ENCODE measurements around the gene PTGES2. TPM values are rescaled to one million over a fixed set of nuclear protein-coding genes. Genes with fewer than 3 reads are reported as not detected.
A peak's percentile ranks its signal among the peaks of the same experiment; 100 is the strongest.

PTGES2 gene
- total RNA-seq, 1 donor from 2014 or later = 44.1 TPM

DNA sequence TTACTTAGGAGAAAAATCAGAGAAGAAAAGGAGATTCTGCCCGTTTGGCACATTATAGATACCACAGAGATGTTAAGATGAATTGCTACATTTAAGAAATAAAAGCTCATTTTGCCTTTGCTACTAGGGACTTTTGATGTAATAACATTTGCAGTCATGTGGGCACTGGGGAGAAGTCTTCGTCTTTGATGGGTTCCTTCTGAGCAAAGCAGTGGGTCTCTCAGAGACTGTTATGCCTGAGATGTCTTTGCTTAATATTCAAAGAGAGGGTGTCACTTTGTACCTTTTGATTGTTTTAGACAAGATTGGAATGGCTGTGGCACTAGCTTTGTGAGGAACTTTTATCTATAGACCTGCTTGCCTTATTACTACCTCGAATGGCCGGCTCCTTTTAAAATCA lies 34.5 kb downstream of the PTGES2 start:
- peaks cover 22% of the 10 kb centered on the region for H3K4me1 Mint-ChIP-seq (ENCODE audit: low read depth, unreplicated experiment)
- H4K20me1 ChIP-seq (ENCODE audit: insufficient read depth, low read length) = peaks cover 12% of the 10 kb centered on the region
- no peaks in the 10 kb centered on the region for H3K9me3 ChIP-seq (ENCODE audit: insufficient read depth, low read depth, low read length)
- H3K27ac ChIP-seq (ENCODE audit: low read depth, low read length) = peak overlapping the region; percentile 88
- H3K4me2 ChIP-seq (ENCODE audit: low read length) = peak overlapping the region; percentile 79
- peak overlapping the region; percentile 76 for H3K9ac ChIP-seq (ENCODE audit: low read length)
- H3K27ac Mint-ChIP-seq (ENCODE audit: unreplicated experiment) = peak overlapping the region; percentile 98
- peaks cover 86% of the 10 kb centered on the region for H3K79me2 ChIP-seq (ENCODE audit: insufficient read depth, low read length)
- peaks cover 54% of the 10 kb centered on the region for H3K4me1 ChIP-seq (ENCODE audit: insufficient read depth, low read length)
- DNase-seq (ENCODE audit: low read depth) (no peak), FAIRE-seq (no peak)
- H3K4me3 Mint-ChIP-seq (ENCODE audit: unreplicated experiment) = no peak overlapping the region
- H2AFZ ChIP-seq (ENCODE audit: low read depth, low read length) = no peak overlapping the region
- H3K36me3 ChIP-seq (ENCODE audit: insufficient read depth, low read length) = no peaks in the 10 kb centered on the region
- H3K36me3 Mint-ChIP-seq (ENCODE audit: low read depth, unreplicated experiment) = peaks cover 2% of the 10 kb centered on the region
- no peaks in the 10 kb centered on the region for H3K9me3 Mint-ChIP-seq (ENCODE audit: unreplicated experiment)
- TF ChIP-seq EZH2 (IDR thresholded peaks at IDR 0.05; ENCODE audit: insufficient read depth, low read length) = no peak
- no peaks in the 10 kb centered on the region for H3K27me3 Mint-ChIP-seq (ENCODE audit: low read depth, unreplicated experiment)
- H3K27me3 ChIP-seq (ENCODE audit: insufficient read depth, low read length) = no peaks in the 10 kb centered on the region
- H3K4me3 ChIP-seq (ENCODE audit: insufficient read depth, low read depth, low read length) = peak overlapping the region; percentile 56

DNA sequence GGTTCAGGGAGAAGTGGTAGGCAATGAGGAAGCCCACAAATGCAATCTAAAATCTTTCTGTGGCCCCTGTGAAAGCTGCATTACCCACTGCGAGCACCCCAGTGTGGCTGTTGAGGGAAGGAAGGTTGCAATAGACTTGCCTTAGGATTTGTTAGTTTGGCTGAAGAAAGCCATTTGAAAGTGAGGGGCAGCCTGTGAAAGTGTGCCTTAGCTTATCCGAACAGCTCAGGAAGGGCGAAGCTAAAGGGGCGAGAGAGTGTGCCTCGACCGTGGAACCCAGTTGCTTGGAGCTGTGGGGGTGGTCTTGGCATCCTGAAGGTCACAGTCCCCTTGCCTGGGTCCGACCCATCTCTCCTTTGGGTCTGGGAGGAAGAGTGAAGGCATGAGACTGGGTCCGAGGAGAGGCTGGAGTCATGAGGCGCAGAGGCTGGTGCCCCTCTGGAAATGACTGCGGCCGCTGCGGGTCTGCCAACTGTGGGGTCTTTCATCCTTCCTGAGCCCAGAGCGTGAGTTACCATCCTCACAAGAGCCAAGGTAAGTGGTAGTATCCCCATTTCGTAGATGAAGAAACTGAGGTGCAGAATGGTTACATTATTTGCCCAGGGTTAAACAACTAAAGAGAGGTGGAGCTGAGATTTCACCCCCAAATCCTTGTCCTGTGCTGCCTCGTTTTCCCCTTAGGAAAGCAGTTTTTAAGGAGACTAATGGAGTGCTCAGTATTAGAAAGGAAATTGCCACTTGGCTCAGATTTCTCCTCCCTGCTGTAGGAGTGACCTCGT lies 35.1 kb downstream of the PTGES2 start:
- Histone ChIP-seq H3K9me3 (ENCODE audit: insufficient read depth, low read depth, low read length) (no peaks in the 10 kb centered on the region), H4K20me1 (ENCODE audit: insufficient read depth, low read length) (peaks cover 18% of the 10 kb centered on the region), H3K4me2 (ENCODE audit: low read length) (peak overlapping the region; percentile 79), H3K27me3 (ENCODE audit: insufficient read depth, low read length) (no peaks in the 10 kb centered on the region), H3K4me1 (ENCODE audit: insufficient read depth, low read length) (peaks cover 48% of the 10 kb centered on the region), H3K27ac (ENCODE audit: low read depth, low read length) (peak overlapping the region; percentile 88), H3K4me3 (ENCODE audit: insufficient read depth, low read depth, low read length) (peak overlapping the region; percentile 56), H3K36me3 (ENCODE audit: insufficient read depth, low read length) (no peaks in the 10 kb centered on the region), H2AFZ (ENCODE audit: low read depth, low read length) (no peak overlapping the region), H3K79me2 (ENCODE audit: insufficient read depth, low read length) (peaks cover 87% of the 10 kb centered on the region), H3K9ac (ENCODE audit: low read length) (peak overlapping the region; percentile 76)
- Mint-ChIP-seq H3K4me1 (ENCODE audit: low read depth, unreplicated experiment) (peaks cover 19% of the 10 kb centered on the region), H3K9me3 (ENCODE audit: unreplicated experiment) (no peaks in the 10 kb centered on the region), H3K4me3 (ENCODE audit: unreplicated experiment) (no peak overlapping the region), H3K27ac (ENCODE audit: unreplicated experiment) (peak overlapping the region; percentile 83), H3K27me3 (ENCODE audit: low read depth, unreplicated experiment) (no peaks in the 10 kb centered on the region), H3K36me3 (ENCODE audit: low read depth, unreplicated experiment) (peaks cover 2% of the 10 kb centered on the region)
- TF ChIP-seq EZH2 (IDR thresholded peaks at IDR 0.05; ENCODE audit: insufficient read depth, low read length) = no peak
- TF ChIP-seq, protein P1, sequence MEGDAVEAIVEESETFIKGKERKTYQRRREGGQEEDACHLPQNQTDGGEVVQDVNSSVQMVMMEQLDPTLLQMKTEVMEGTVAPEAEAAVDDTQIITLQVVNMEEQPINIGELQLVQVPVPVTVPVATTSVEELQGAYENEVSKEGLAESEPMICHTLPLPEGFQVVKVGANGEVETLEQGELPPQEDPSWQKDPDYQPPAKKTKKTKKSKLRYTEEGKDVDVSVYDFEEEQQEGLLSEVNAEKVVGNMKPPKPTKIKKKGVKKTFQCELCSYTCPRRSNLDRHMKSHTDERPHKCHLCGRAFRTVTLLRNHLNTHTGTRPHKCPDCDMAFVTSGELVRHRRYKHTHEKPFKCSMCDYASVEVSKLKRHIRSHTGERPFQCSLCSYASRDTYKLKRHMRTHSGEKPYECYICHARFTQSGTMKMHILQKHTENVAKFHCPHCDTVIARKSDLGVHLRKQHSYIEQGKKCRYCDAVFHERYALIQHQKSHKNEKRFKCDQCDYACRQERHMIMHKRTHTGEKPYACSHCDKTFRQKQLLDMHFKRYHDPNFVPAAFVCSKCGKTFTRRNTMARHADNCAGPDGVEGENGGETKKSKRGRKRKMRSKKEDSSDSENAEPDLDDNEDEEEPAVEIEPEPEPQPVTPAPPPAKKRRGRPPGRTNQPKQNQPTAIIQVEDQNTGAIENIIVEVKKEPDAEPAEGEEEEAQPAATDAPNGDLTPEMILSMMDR (IDR thresholded peaks at IDR 0.05; ENCODE audit: insufficient read depth, low read depth, low read length) = no peak
- no peak for DNase-seq (ENCODE audit: low read depth)
- no peak for FAIRE-seq

DNA sequence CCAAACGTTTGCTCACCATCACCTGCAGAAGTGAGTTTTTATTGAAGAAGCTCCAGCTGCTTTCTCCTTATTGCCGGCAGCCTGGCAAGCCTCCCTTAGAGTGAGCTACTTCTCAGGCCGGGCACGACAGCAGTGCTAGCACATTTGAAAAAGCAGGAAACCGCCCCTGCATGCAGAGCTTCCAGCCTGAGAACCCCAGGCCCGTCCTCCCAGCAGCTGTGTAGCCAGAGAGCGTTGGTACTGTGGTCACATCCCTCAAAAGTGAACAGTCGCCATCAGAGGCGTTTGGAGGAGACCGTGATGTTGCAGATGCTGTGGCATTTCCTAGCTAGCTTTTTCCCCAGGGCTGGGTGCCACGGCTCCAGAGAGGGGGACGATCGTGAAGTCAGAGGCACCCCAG lies 36.0 kb downstream of the PTGES2 start:
- H2AFZ ChIP-seq (ENCODE audit: low read depth, low read length) = peak overlapping the region; percentile 19
- Mint-ChIP-seq H3K27me3 (ENCODE audit: low read depth, unreplicated experiment) (no peaks in the 10 kb centered on the region), H3K27ac (ENCODE audit: unreplicated experiment) (peak overlapping the region; percentile 83)

More for the DNA sequence above, 36.0 kb downstream of the PTGES2 start:
- Mint-ChIP-seq H3K4me1 (ENCODE audit: low read depth, unreplicated experiment) (peaks cover 15% of the 10 kb centered on the region), H3K36me3 (ENCODE audit: low read depth, unreplicated experiment) (peaks cover 2% of the 10 kb centered on the region), H3K9me3 (ENCODE audit: unreplicated experiment) (no peaks in the 10 kb centered on the region), H3K4me3 (ENCODE audit: unreplicated experiment) (peak overlapping the region; percentile 8)
- no peaks in the 10 kb centered on the region for H3K27me3 ChIP-seq (ENCODE audit: insufficient read depth, low read length)
- DNase-seq (ENCODE audit: low read depth) (no peak), FAIRE-seq (no peak)
- peak overlapping the region; percentile 57 for H3K27ac ChIP-seq (ENCODE audit: low read depth, low read length)
- H3K4me2 ChIP-seq (ENCODE audit: low read length) = peak overlapping the region; percentile 79
- H3K4me3 ChIP-seq (ENCODE audit: insufficient read depth, low read depth, low read length) = peak overlapping the region; percentile 56
- H3K9ac ChIP-seq (ENCODE audit: low read length) = peak overlapping the region; percentile 76
- H3K4me1 ChIP-seq (ENCODE audit: insufficient read depth, low read length) = peaks cover 44% of the 10 kb centered on the region
- H3K36me3 ChIP-seq (ENCODE audit: insufficient read depth, low read length) = peaks cover 2% of the 10 kb centered on the region
- no peaks in the 10 kb centered on the region for H3K9me3 ChIP-seq (ENCODE audit: insufficient read depth, low read depth, low read length)
- TF ChIP-seq, protein P1 (IDR thresholded peaks at IDR 0.05; ENCODE audit: insufficient read depth, low read depth, low read length) = no peak
- no peak for TF ChIP-seq EZH2 (IDR thresholded peaks at IDR 0.05; ENCODE audit: insufficient read depth, low read length)
- peaks cover 83% of the 10 kb centered on the region for H3K79me2 ChIP-seq (ENCODE audit: insufficient read depth, low read length)
- peaks cover 20% of the 10 kb centered on the region for H4K20me1 ChIP-seq (ENCODE audit: insufficient read depth, low read length)
